Keratinocyte (primary cell): Measurements from ENCODE around the gene DGKI. TPM values are rescaled to one million over a fixed set of nuclear protein-coding genes. Genes with fewer than 3 reads are reported as not detected.

ENCODE experiments used
- DNase-seq: peaks from one replicate; pipeline ENCODE4 v3.0.0-alpha.2; 2011; ENCODE audit warnings: low read depth, missing footprints, low spot score
- FAIRE-seq: peaks from 2 replicates; lab custom pipeline; 2011; peaks lifted over from hg19 to GRCh38; lab: Jason Lieb, UNC
- H2AFZ ChIP-seq: 2 replicates; pipeline ENCODE4 v1.6.0; 2012; ENCODE audit warnings: low read length, control low read depth, inconsistent platforms; ENCODE audit not compliant: control insufficient read depth
- H3K27ac ChIP-seq: 2 replicates; pipeline ENCODE4 v1.5.1; 2011; ENCODE audit warnings: low read length; ENCODE audit not compliant: control insufficient read depth, insufficient read depth
- H3K27me3 ChIP-seq: 3 replicates; pipeline ENCODE4 v1.6.0; 2011; ENCODE audit warnings: low read length; ENCODE audit not compliant: control insufficient read depth, insufficient read depth; ENCODE audit errors: extremely low read depth
- H3K36me3 ChIP-seq, 2 experiments: 2 replicates in 1 of 2; 3 replicates in 1 of 2; pipeline ENCODE4 v1.5.1; 2011; ENCODE audit warnings: low read length in 2 of 2, mild to moderate bottlenecking in 1 of 2; ENCODE audit not compliant: control insufficient read depth in 2 of 2, insufficient read depth in 2 of 2; ENCODE audit errors: extremely low read depth in 1 of 2
- H3K4me1 ChIP-seq: 3 replicates; pipeline ENCODE4 v1.5.1; 2011; ENCODE audit warnings: low read length; ENCODE audit not compliant: control insufficient read depth, insufficient read depth; ENCODE audit errors: extremely low read depth
- H3K4me2 ChIP-seq: 3 replicates; pipeline ENCODE4 v1.6.0; 2011; ENCODE audit warnings: low read depth, low read length; ENCODE audit not compliant: control insufficient read depth, insufficient read depth; ENCODE audit errors: extremely low read depth
- H3K4me3 ChIP-seq, 3 experiments: fragments of 200-600 bp in 1 of 3; sonication (generic) in 1 of 3; 2 replicates in 2 of 3; 3 replicates in 1 of 3; pipeline ENCODE4 v1.5.1; 2011 to 2016; ENCODE audit warnings: low read length in 3 of 3, mild to moderate bottlenecking in 3 of 3, control low read depth in 2 of 3, inconsistent platforms in 1 of 3, low read depth in 1 of 3, mixed read lengths in 1 of 3, mixed run types in 1 of 3, moderate library complexity in 1 of 3; ENCODE audit not compliant: control insufficient read depth in 2 of 3, insufficient read depth in 2 of 3; ENCODE audit errors: extremely low read depth in 1 of 3
- H3K79me2 ChIP-seq: 2 replicates; pipeline ENCODE4 v1.6.0; 2012; ENCODE audit warnings: low read length; ENCODE audit not compliant: control insufficient read depth, insufficient read depth
- H3K9ac ChIP-seq: 3 replicates; pipeline ENCODE4 v1.6.0; 2011; ENCODE audit warnings: low read length; ENCODE audit not compliant: control insufficient read depth, insufficient read depth; ENCODE audit errors: extremely low read depth
- H3K9me1 ChIP-seq: 3 replicates; pipeline ENCODE4 v1.6.0; 2011; ENCODE audit warnings: low read length; ENCODE audit not compliant: control insufficient read depth, insufficient read depth; ENCODE audit errors: extremely low read depth
- H3K9me3 ChIP-seq: 2 replicates; pipeline ENCODE4 v1.5.1; 2012; ENCODE audit warnings: low read depth, low read length; ENCODE audit not compliant: control insufficient read depth
- H4K20me1 ChIP-seq: 3 replicates; pipeline ENCODE4 v1.6.0; 2011; ENCODE audit warnings: low read length; ENCODE audit not compliant: control insufficient read depth, insufficient read depth; ENCODE audit errors: extremely low read depth
- EZH2 ChIP-seq: IDR thresholded peaks from one replicate; pipeline ENCODE4 v1.6.1; 2012; ENCODE audit warnings: inconsistent platforms, mild to moderate bottlenecking, low read length, moderate library complexity
- dilution Hi-C: fragments of 300-500 bp; cut with MboI; formaldehyde crosslinking; loops from one replicate; pipeline ENCODE4 v1.7.0; 2020; ENCODE audit warnings: low sequenced_read_pairs; ENCODE audit not compliant: extremely low pct_ligation_motif_present
- polyA plus RNA-seq, 5 experiments: library from polyadenylated mRNA; depleted of rRNA in 3 of 5; stranded (reverse) in 3 of 5; stranded (forward) in 1 of 5; unstranded in 1 of 5; fragments of >200 nt; gene quantifications; 1 replicate in 1 of 5; 2 replicates in 3 of 5; 3 replicates in 1 of 5; pipeline versions ENCODE4 v1.2.1 to v1.2.3, GENCODE V29; 2011 to 2012; ENCODE audit warnings: missing spikeins in 2 of 5, low read depth in 1 of 5, low replicate concordance in 1 of 5
- TF ChIP-seq, protein P1 (sequence below), 3 experiments: IDR thresholded peaks in 1 of 3; conservative IDR thresholded peaks in 1 of 3; optimal IDR thresholded peaks in 1 of 3; 2 replicates in 2 of 3; 3 replicates in 1 of 3; pipeline versions ENCODE3 to v1.5.1; 2011; ENCODE audit warnings: low read length in 3 of 3, mild to moderate bottlenecking in 3 of 3, moderate library complexity in 2 of 3, control low read depth in 1 of 3, inconsistent platforms in 1 of 3; ENCODE audit not compliant: insufficient read depth in 2 of 3; ENCODE audit errors: extremely low read depth in 1 of 3

Gene DGKI
- polyA plus RNA-seq, 1 donor (not counting 4 experiments of a cell fraction or from before 2014, with no cell fraction given), result 0.14 TPM

DNA sequence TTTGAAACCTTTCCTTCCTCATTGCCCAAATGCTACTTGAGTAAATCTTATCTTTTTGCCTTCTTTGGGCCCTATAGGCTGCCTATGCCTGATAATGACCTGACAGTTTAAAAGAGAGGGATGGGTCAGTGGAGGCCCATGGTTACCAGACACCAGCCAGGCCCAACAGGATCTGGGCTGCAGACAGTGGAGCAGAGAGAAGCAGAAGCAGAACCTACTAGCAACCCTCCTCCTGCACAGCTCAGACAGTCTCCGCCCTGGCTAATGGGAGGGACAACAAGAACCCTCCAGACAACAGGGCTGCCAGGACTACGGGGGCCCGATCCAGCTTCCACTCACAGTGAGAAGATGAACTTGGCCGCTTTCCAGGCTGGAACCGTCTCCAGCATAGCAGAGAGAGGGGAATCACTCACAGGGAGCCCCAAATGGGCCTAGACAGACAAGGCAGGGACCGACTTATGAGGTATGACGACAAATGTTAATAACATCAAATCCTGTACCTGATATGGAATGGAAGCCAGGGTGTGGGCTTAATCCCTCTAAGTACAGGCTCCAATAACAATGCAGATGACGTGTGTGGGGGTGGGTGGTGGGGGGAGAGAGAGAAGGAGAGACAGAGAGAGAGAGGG, 31.7 kb upstream of the DGKI start:
- Histone ChIP-seq H3K9ac (no peak overlapping the region), H3K79me2 (no peaks in the 10 kb centered on the region), H3K9me3 (no peaks in the 10 kb centered on the region), H3K4me1 (peaks cover 39% of the 10 kb centered on the region), H3K4me2 (no peak overlapping the region), H3K27me3 (no peaks in the 10 kb centered on the region), H3K36me3 (peaks cover 0 to 9% of the 10 kb centered on the region in 2 experiments), H3K27ac (no peak overlapping the region), H3K4me3 (no peak overlapping the region), H3K9me1 (peaks cover 2% of the 10 kb centered on the region), H2AFZ (no peak overlapping the region), H4K20me1 (no peaks in the 10 kb centered on the region)
- FAIRE-seq (no peak), DNase-seq (no peak)
- TF ChIP-seq, protein P1, sequence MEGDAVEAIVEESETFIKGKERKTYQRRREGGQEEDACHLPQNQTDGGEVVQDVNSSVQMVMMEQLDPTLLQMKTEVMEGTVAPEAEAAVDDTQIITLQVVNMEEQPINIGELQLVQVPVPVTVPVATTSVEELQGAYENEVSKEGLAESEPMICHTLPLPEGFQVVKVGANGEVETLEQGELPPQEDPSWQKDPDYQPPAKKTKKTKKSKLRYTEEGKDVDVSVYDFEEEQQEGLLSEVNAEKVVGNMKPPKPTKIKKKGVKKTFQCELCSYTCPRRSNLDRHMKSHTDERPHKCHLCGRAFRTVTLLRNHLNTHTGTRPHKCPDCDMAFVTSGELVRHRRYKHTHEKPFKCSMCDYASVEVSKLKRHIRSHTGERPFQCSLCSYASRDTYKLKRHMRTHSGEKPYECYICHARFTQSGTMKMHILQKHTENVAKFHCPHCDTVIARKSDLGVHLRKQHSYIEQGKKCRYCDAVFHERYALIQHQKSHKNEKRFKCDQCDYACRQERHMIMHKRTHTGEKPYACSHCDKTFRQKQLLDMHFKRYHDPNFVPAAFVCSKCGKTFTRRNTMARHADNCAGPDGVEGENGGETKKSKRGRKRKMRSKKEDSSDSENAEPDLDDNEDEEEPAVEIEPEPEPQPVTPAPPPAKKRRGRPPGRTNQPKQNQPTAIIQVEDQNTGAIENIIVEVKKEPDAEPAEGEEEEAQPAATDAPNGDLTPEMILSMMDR (optimal IDR thresholded peaks at IDR 0.05 in 1 of 3, IDR thresholded peaks at IDR 0.05 in 1 of 3, conservative IDR thresholded peaks at IDR 0.05 in 1 of 3; ENCODE audit: extremely low read depth in 1 of 3, insufficient read depth in 2 of 3, low read length in 3 of 3), result no peak
- TF ChIP-seq EZH2, result no peak
- dilution Hi-C loops, result no loop called here

DNA sequence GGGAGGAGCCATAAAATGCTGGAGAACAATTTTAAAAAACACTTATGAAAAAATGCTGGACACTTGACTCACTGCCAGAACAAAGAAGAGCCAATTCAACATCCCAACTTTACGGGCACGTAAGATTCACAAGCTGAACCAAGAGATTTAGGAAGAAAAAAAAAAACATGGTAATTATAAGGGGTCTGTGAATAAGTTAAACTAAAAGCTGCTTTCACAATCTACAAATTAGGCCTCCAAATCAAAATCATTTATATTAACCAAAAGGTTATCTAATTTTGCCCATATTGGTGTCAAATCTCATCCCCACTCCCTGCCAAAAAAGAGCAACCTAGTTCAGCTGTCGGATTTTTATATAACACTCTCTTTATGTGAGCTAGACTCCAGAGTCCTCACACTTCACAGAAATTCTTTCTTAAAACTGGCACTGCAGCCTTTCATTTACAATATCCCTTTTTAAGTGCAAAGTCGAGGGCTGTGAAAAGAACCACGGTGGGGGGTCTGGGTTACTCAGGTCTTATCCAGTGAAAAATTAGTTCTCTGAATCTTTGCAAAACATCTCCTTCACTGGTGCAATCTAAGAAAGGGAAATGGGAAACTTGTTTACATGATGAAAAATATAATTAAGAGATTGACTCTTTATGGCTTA, 30.4 kb upstream of the DGKI start:
- FAIRE-seq, result no peak
- no peaks in the 10 kb centered on the region for H3K79me2 ChIP-seq
- DNase-seq, result no peak
- no peak overlapping the region for H3K4me3 ChIP-seq
- no peak for TF ChIP-seq EZH2
- no peak overlapping the region for H3K9ac ChIP-seq
- no peak overlapping the region for H3K27ac ChIP-seq
- peaks cover 0 to 9% of the 10 kb centered on the region in 2 experiments for H3K36me3 ChIP-seq
- H3K27me3 ChIP-seq, result no peaks in the 10 kb centered on the region
- peaks cover 28% of the 10 kb centered on the region for H3K4me1 ChIP-seq
- H4K20me1 ChIP-seq, result no peaks in the 10 kb centered on the region
- H3K4me2 ChIP-seq, result no peak overlapping the region
- dilution Hi-C loops, result no loop called here
- H3K9me1 ChIP-seq, result no peaks in the 10 kb centered on the region
- no peaks in the 10 kb centered on the region for H3K9me3 ChIP-seq
- H2AFZ ChIP-seq, result no peak overlapping the region
